HG03378 (cell line): ENCODE results near the gene ADGRD2.

Source experiments
- ATAC-seq: cut with Tn5 transposase; IDR thresholded peaks from one replicate; pipeline ENCODE4 v1.9.1; 2021; ENCODE audit warnings: mild to moderate bottlenecking, moderate library complexity; ENCODE audit not compliant: unreplicated experiment

Gene ADGRD2

DNA sequence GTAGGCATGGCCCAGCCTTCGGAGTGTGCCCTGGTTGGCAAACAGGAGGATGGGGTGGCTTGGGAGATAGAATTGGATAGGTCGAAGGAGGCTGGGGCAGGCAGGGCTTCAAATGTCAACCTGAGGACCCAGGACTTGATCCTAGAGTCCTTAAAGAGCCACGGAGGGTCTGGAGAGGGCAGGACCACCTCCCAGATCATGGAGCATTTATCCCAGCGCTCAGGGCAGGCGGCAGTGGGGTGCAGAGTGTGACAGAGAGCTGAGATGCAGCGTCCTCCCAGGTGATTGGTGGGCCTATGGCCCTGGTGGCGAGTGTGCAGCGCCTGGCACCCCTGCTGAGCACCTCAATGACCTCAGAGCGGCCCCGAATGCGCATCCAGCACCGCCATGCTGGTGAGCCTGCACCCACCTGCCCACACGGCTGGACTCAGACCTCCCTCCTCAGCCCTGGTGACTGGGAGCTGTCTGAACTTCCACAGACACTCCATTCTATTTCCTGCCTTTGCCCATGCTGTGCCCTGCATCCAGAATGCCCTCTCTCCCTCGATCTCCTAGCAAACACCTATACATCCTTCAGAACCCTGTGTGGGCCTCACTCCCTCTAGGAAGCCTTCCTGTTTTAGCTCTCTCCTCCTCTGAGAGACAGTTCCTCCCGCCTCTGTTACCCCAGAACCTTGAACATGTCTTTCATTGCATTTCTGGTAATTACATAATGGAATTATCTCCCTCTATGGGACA is 6.3 kb downstream of the ADGRD2 start:
- no peak for ATAC-seq

DNA sequence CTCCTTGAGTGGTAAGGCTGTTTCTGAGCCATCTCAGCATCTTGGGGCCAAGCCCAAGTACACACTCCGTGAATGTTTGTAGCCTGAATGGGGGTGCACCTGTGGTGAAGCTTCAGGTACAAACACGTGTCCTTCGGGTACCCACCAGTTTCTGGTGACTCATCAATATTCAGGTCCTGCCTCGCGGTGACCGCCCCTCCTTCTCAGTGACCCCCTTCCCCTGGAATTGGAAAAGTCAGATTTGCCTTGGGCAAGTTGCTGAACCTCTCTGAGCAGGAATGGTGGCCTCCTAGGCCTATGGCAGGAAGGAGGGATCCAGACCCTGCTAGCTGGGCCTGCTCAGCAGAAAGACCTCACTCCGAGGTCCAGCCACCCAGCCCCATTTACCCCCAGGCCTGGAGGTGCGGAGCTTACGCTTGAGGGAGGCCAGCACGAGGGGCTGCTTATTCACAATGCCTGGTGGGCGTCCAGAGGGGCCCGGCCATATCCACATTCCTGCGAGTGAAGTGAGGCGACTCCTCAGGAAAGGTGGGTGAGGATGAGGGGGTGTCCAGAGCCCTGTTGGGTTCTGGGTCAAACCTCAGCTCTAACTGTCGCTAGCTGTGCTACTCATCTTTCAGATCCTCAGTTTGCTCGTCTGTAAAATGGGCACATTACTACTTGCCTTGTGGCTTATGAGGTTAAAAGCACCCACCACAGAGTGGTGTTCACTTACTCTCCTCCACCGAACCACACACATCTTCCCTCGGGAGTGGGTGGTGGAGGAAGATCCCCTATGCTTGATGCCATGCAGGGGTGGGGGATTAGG is 7.0 kb downstream of the ADGRD2 start:
- no peak for ATAC-seq

DNA sequence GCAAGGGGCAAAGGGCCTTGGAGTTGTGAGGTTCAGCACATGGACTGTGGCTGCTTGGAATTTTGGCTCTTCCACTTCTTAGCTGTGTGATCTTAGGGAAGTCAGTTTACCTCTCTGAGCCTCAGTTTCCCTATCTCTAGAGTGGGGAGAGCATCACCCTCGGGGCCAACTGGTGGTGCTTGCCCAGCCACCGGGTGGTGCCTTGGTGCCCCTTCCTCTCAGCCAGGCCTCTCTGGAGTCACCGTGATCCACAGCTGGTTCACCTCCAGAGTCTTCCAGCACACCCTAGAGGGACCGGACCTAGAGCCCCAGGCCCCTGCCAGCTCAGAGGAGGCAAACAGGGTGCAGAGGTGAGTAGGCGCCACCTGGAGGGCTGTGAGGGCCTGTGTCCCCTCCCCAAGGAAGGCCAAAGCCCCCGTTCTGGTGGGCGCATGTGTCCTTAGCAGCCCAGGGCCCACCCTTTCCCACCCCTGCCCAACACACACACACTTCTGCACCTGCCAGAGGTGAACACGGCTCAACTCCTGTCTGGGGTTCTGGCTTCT is 7.7 kb downstream of the ADGRD2 start:
- ATAC-seq, result no peak

DNA sequence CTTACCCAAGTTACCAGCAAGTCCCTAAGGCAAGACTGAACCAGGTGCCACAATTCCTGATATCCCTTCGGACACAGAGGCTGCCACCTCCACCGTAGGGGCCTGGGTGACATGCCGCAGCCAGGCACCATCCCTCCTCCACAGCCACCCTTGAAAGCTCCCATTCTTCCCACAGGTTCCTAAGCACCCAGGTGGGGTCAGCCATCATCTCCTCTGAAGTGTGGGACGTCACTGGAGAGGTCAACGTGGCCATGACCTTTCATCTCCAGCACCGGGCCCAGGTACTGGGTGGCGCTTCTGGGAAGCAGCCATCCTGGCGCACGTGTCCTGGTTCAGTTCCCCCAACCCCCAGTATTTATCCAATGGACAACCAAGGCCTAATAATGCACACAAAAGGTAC is 8.2 kb downstream of the ADGRD2 start:
- no peak for ATAC-seq

DNA sequence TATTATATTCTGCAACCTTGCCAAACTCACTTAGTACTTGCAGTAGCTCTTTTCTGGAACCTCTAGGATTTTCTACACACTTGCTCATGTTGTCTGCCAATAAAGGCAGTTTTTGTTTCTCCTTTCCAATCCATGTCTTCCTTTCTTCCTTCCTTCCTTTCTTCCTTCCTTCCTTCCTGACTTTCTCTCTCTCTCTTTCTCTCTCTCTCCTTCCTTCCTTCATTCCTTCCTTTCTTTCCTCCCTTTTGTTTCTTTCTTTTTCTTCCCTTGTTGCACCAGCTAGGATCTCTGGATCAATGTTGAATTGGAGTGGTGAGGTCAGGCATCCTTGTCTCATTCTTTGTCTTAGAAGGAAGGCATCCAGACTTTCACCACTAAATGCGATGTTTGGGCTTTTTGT is 12.5 kb downstream of the ADGRD2 start:
- no peak for ATAC-seq

DNA sequence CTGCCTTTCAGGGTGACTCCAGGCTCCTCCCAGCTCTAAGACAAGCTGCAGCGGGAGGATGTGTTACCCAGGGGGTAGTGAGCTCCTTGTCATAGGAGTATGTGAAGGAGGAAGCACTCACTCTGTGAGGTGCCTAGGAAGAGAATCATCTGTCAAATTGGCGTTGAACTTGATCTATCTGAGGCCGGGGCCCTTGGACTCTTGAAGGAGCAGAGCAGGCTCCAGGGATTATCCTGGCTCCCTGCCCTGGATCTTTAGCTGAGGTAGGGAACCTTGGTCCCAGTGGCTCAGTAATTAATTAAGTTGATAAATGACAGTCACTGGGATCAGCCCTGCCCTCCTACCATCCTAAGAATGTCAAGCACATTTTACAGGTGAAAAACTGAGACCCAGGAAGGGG is 15.5 kb downstream of the ADGRD2 start:
- no peak for ATAC-seq

DNA sequence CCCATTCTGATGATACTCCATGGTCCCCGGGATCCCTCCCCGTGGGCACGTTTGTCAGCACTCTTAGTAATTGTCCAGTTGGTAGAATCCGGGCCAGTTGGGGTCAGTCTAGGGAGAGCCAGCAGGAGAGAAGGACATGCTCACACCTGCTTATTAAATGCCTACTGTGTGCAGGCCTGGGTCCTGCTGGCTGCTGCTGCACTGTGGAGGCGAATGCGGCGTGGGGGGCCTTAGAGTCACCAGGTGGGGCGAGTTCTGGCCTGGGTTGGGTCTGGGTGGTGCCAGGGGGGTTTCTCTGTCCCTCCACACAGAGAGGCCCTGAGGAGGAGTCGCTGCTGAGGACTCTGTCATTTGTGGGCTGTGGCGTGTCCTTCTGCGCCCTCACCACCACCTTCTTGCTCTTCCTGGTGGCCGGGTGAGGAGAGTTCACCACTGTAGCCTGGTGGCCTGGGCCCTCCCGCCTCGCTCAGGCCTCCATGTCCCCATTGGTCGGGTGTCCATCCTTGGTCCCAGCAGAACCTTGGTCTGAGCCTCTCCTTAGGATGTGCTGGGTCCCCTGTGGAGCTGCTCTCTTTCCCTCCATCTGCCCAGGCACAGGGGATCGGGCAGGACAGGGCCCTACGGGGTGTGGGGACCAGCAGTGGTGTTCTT is 17.3 kb downstream of the ADGRD2 start:
- ATAC-seq, result no peak

DNA sequence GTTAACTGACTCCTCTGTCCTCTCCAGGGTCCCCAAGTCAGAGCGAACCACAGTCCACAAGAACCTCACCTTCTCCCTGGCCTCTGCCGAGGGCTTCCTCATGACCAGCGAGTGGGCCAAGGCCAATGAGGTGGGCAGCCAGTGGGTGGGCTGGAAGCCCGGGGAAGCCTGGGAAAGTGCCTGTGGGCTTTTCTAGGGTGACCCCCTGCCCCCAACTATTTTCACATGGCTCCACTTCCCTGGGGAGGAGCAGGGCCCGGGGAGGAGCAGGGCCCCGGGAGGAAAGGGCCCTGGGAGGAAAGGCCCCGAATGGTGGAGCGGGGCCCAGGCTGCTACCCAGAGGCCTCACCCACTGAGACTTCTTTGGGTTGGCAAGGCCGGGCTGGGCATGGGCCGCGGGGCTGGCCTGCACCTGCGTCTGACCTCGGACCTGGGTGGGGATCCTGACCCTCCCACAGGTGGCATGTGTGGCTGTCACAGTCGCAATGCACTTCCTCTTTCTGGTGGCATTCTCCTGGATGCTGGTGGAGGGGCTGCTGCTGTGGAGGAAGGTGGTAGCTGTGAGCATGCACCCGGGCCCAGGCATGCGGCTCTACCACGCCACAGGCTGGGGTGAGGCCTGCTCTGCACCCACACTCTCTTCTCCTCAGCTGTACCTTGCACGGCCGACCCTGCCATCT is 17.9 kb downstream of the ADGRD2 start:
- no peak for ATAC-seq

DNA sequence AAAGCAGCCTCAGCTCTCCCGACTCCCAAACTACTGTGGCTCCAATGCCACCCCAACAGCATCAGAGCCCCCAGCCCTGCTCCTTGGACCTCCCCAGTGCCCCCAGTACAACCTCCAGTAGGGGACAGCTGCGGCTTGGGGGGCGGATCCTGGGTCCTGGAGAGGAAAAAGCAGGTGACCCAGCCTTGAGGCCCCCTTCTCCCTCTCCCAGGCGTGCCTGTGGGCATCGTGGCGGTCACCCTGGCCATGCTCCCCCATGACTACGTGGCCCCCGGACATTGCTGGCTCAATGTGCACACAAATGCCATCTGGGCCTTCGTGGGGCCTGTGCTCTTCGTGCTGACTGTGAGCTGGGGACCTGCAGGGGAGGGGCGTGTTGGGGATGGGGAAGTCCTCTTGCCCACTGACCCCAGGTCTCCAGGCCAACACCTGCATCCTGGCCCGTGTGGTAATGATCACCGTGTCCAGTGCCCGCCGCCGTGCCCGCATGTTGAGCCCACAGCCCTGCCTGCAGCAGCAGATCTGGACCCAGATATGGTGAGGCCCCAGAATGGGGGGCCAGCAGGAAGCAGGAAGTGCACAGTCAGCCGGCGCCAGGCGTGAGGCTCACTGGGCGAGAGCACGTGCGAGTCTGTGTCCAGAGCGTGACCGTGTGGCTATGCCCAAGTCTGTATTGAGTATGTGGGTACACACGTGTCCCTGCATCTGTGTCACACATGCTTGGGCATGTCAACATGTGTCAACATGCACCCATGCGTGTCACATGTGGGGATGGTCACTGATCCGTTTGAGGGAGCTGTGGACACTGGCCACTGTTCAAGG is 19.0 kb downstream of the ADGRD2 start:
- no peak for ATAC-seq

DNA sequence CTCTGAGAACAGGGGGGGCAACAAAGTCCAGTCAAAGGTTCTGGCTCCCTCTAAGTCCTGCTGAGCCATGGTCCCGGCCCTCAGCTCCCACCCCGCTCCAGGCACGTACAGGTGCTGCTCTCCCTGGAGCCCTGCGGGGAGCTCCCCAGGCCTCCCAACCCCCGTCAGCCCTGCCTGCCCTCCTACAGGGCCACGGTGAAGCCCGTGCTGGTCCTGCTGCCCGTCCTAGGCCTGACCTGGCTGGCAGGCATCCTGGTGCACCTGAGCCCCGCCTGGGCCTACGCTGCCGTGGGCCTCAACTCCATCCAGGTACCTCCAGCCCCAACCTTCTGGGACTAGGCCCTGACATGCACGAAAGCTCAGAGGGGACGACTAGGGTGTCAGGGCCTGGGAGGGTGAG is 20.1 kb downstream of the ADGRD2 start:
- no peak for ATAC-seq

DNA sequence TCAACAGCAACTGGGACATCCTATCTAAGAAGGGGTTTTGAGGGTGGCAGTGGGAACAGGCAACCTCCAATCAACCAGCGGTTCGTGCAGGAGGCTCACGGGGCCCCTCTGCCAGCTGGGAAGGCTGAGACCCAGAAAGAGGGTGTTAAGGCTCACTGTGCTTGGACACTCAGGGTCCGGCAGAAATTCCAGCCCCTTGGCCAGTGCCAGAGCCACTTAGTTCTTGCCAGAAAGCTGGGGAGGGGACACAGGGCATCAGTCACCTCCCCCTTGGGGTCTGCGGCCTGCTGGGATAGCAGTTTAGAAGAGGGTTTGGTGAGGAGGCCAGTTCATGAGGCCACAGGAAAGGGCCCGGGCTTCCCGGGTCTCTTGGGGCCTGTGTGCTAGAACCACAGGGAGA is 20.5 kb downstream of the ADGRD2 start:
- ATAC-seq, result no peak

DNA sequence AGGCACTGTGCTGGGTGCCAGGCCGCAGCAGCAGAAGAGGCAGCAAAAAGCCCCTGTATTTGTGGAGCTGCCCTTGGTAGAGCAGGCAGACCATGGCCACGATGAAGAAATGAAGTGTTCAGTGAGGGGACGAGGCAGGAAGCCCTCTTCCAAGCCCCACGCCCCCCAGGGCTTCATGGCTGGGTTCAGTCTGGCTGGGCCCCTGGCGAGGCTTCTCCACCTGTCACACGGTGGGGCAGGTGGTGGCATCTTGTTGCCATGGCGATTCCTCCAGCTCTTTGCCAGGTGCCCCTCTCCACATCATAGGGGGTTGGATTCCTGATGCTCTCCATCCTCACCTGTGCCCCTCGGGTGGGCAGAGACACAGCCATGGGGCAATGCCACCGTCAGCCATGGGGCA is 21.5 kb downstream of the ADGRD2 start:
- ATAC-seq, result no peak

DNA sequence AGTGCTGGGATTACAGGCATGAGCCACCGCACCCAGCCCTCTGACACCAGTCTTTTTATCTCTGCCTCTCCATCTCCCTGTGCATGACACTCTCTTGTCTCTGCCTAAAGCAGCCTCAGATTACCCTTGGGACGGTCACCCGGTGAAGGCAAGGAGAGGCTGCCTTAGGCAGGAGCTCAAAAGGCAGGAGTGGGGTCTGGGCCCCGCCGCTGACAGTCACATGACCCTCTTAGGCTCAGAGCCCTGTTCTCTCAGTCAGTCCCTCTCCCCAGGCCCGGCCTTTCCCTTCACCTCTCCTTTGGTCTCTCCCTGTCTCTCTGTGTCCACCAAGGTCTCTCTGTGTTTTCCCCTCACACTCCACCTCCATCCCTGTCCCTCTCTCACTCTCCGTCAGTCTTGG is 22.5 kb downstream of the ADGRD2 start:
- no peak for ATAC-seq

DNA sequence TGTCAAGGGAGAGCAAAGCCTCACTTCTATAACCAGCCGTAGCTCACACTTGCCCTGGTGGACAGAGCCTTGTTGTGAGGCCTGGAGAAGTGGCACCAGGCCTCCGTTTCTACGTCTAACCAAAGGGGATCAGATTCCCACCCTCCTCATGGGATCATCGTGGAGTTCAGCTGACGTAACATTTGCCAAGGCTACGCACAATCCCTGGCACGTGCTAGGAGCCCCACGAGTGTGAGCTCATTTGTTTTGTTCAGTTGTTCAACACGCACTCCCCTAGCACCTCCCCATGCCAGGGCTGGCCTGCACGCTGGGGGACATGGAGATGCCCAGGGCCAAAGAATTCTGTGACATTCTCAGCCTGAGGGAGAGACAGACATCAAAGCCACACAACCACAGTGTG is 23.1 kb downstream of the ADGRD2 start:
- ATAC-seq, result no peak

DNA sequence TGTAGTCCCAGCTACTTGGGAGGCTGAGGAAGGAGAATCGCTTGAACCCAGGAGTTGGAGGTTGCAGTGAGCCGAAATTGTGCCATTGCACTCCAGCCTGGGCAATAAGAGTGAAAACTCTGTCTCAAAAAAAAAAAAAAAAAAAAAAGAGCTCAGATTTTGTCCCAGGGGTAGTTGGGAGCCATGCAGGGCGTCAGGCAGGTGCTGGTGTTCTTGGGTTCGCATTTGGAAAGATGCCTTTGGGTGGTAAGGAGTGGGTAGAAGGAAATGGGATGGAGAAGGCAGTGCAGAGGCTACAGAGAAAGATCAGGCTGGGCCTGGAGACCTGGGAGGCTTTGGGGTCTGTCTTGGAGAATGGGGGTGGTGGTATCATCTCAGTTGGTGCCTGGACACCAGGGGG is 23.9 kb downstream of the ADGRD2 start:
- ATAC-seq, result no peak

DNA sequence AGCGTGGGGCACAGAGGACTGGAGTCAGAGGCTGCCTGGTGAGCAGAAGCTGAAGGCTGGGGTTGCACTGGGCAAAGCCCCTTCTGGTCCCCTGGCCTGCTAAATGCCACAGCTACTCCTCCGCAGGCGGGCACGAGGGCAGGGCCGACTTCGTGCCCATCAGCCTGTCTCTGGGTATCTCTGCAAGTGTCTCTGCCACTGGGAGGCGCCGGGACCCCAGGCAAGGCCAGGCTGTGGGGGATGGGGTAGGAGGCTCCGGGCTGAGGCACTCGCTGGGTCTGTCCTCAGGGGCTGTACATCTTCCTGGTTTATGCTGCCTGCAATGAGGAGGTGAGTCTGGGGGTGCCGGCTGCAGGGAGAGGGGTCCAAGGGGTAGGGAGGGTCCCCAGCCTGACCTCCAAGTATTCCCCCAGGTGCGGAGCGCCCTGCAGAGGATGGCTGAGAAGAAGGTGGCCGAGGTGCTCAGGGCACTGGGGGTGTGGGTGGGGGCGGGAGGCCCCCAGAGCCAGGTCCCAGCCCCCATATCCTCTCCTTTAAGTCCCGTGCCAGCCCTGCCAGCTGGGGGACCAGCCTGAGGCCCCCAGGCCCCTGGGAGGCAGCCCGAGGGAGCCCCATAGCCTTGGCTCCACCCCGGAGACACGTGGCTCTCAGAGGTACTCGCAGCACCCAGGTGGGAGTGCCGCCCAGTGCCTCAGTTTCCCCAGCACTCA is 25.1 kb downstream of the ADGRD2 start:
- no peak for ATAC-seq

DNA sequence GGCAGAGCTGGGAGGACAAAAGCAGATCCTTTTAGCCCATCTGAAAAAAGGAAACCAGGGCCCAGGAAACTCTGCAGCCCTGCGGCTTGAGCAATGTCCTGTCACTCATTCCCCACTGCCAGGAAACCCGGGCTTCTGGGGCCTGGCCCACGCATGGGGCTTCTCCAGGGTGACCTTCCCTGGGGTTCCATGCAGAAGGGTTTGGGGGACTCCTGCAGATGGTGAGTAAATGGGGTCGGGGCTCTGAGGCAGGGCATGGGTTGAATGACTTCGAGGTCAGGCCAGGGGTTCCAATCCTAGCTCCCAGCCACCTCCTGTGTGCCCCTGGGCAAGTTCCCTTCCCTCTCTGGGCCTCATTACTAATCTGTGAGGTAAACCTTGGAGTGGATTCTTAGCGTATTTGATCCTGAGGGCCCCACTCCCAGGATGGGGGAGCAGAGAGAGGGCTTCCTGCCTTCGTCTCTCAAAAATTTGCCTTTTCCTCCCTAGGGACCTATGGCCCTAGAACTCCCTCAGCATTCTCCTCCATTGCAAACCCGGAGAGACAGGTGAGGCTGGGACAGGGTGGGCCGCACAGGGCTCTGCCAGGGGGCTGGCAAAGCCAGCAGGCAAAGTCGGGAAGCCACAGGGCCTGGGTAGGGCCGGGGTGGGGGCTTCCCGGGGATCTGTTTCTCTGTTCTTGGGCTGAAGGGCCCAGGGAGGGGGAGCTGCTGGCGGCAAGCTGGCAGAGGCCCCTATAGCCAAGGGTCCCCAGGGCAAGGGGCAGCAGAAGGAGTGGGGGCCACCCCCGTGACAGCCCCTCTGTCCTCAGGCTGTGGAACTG is 25.8 kb downstream of the ADGRD2 start:
- ATAC-seq, result no peak

DNA sequence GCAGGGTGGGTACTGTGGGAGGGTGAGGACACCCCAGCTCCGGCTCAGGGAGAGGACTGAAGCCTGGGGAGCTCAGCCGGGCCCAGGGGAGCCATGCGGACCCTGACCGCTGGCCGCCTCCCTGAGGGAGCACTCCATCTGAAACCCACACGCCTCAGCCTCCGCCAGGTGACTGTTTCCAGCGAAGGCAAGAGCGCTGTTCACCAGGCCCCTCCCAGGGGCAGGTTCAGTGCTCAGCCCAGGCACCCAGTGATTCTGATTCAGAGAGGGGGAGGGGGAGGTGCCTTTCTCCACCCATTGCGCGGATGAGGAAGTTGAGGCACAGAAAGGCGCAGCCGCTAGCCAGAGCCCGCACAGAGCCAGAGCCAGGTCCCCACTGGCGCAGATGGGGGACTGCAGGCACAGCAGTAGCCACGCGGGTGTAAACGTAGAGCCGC is 27.0 kb downstream of the ADGRD2 start:
- ATAC-seq, result no peak
